HepG2 (cell line): ENCODE measurements around the gene USP34. TPM values are rescaled to one million over a fixed set of nuclear protein-coding genes. Genes with fewer than 3 reads are reported as not detected.
A peak's percentile ranks its signal among the peaks of the same experiment; 100 is the strongest.

Source experiments
- HMG20A ChIP-seq: IDR thresholded peaks from 2 replicates; pipeline ENCODE4 v1.6.1; 2016; ENCODE audit warnings: borderline replicate concordance
- HMGXB4 ChIP-seq, 2 experiments: sonication (generic) in 1 of 2; formaldehyde crosslinking in 1 of 2; IDR thresholded peaks; 2 replicates each; pipeline versions ENCODE4 v1.4.0 to v1.6.1; 2018 to 2020; ENCODE audit warnings: missing genetic modification reagents in 2 of 2, borderline replicate concordance in 1 of 2, low read depth in 1 of 2, mild to moderate bottlenecking in 1 of 2, missing biosample characterization in 1 of 2
- HOXA3 ChIP-seq: sonication (generic); formaldehyde crosslinking; IDR thresholded peaks from 2 replicates; pipeline ENCODE4 v1.5.0; 2020; ENCODE audit warnings: missing genetic modification reagents
- ISL2 ChIP-seq: sonication (generic); formaldehyde crosslinking; IDR thresholded peaks from 2 replicates; pipeline ENCODE4 v1.5.0; 2020; ENCODE audit warnings: missing genetic modification reagents
- MED1 ChIP-seq: sonication (generic); formaldehyde crosslinking; IDR thresholded peaks from 2 replicates; pipeline ENCODE4 v1.4.0; 2020; ENCODE audit warnings: missing genetic modification reagents
- RBAK ChIP-seq: sonication (generic); formaldehyde crosslinking; IDR thresholded peaks from 2 replicates; pipeline ENCODE4 v1.5.1; 2020; ENCODE audit warnings: mild to moderate bottlenecking, missing genetic modification reagents
- REPIN1 ChIP-seq: sonication (generic); formaldehyde crosslinking; IDR thresholded peaks from 2 replicates; pipeline ENCODE4 v1.8.0; 2022; ENCODE audit warnings: missing genetic modification reagents, low read depth, mild to moderate bottlenecking, borderline replicate concordance
- RNF2 ChIP-seq: fragments of 450-650 bp; conservative IDR thresholded peaks from 2 replicates; pipeline ENCODE4 v1.6.1; 2016; ENCODE audit warnings: low read depth
- SMAD3 ChIP-seq: sonication (generic); formaldehyde crosslinking; IDR thresholded peaks from 2 replicates; pipeline ENCODE4 v1.4.0; 2020; ENCODE audit warnings: missing genetic modification reagents
- SRSF9 ChIP-seq: fragments of 200-400 bp; formaldehyde crosslinking; IDR thresholded peaks from 2 replicates; pipeline ENCODE4 v1.6.1; 2018; ENCODE audit warnings: borderline replicate concordance, mild to moderate bottlenecking, low read depth, low read length; ENCODE audit not compliant: insufficient read depth, poor library complexity, severe bottlenecking
- TFDP2 ChIP-seq: sonication (generic); formaldehyde crosslinking; IDR thresholded peaks from 2 replicates; pipeline ENCODE4 v1.4.0; 2020; ENCODE audit warnings: missing genetic modification reagents
- THYN1 ChIP-seq: sonication (generic); formaldehyde crosslinking; IDR thresholded peaks from 2 replicates; pipeline ENCODE4 v1.8.1; 2023; ENCODE audit warnings: low read depth, mild to moderate bottlenecking, moderate library complexity, missing genetic modification reagents, borderline replicate concordance
- TMF1 ChIP-seq: sonication (generic); formaldehyde crosslinking; IDR thresholded peaks from 2 replicates; pipeline ENCODE4 v1.8.1; 2022; ENCODE audit warnings: low read depth, missing genetic modification reagents
- ZBTB21 ChIP-seq: sonication (generic); formaldehyde crosslinking; IDR thresholded peaks from 2 replicates; pipeline ENCODE4 v1.4.0; 2020; ENCODE audit warnings: missing genetic modification reagents
- ZNF446 ChIP-seq: sonication (generic); formaldehyde crosslinking; IDR thresholded peaks from 2 replicates; pipeline ENCODE4 v1.5.0; 2020; ENCODE audit warnings: mild to moderate bottlenecking, missing genetic modification reagents
- ZNF496 ChIP-seq: sonication (generic); formaldehyde crosslinking; IDR thresholded peaks from 2 replicates; pipeline ENCODE4 v1.8.1; 2023; ENCODE audit warnings: mild to moderate bottlenecking, moderate library complexity, missing genetic modification reagents; ENCODE audit not compliant: insufficient replicate concordance
- ZNF556 ChIP-seq: sonication (generic); formaldehyde crosslinking; IDR thresholded peaks from 2 replicates; pipeline ENCODE4 v1.4.0; 2020; ENCODE audit warnings: mild to moderate bottlenecking, missing genetic modification reagents, borderline replicate concordance
- ZNF558 ChIP-seq: sonication (generic); formaldehyde crosslinking; IDR thresholded peaks from 2 replicates; pipeline ENCODE4 v1.9.0; 2022; ENCODE audit warnings: mild to moderate bottlenecking, missing genetic modification reagents, borderline replicate concordance
- ZNF605 ChIP-seq: sonication (generic); formaldehyde crosslinking; IDR thresholded peaks from 2 replicates; pipeline ENCODE4 v1.8.0; 2022; ENCODE audit warnings: mild to moderate bottlenecking, missing genetic modification reagents
- ZNF687 ChIP-seq: sonication (generic); formaldehyde crosslinking; IDR thresholded peaks from 2 replicates; pipeline ENCODE4 v1.5.1; 2020; ENCODE audit warnings: mild to moderate bottlenecking, missing genetic modification reagents, moderate library complexity
- polyA plus RNA-seq, 8 experiments: library from polyadenylated mRNA; depleted of rRNA in 3 of 8; stranded (reverse) in 7 of 8; unstranded in 1 of 8; fragments of >200 nt; fragmentation: Illumina TruSeq in 4 of 8; extraction: Trizol in 4 of 8; gene quantifications; 2 replicates each; pipeline versions ENCODE4 v1.2.1 to v1.2.3, GENCODE V29; 2011 to 2016; ENCODE audit warnings: low read depth in 4 of 8, missing spikeins in 1 of 8, mixed read lengths in 1 of 8; ENCODE audit not compliant: insufficient read depth in 1 of 8
- total RNA-seq, 5 experiments: library from RNA; depleted of rRNA; stranded (reverse); fragments of >200 nt; fragmentation: Illumina TruSeq; extraction: Trizol; gene quantifications; 2 replicates each; pipeline ENCODE4 v1.2.3, GENCODE V29; 2016; ENCODE audit warnings: low read depth in 1 of 5

Gene USP34
- total and polyA plus RNA-seq, 2 of the 13 experiments (the other 11 are each of a cell fraction or from before 2014, with no cell fraction given): 99.2 to 100 TPM

GRCh38 chr2:61177727-61178549 is 292.9 kb downstream of the USP34 start (continued):
- TF ChIP-seq TFDP2 (CRISPR knock-in tag) (0 out of 2 replicates have a peak, but pooled peaks have one; percentile 7), MED1 (no peak), ZNF558 (CRISPR knock-in tag) (peak; percentile 5; the same call in 1 of the 2 replicates), TMF1 (CRISPR knock-in tag) (peak; percentile 24; the same call in 1 of the 2 replicates), ZNF556 (no peak; the same call in 1 of the 2 replicates), SRSF9 (no peak), ZNF605 (CRISPR knock-in tag) (no peak; the same call in 1 of the 2 replicates), RNF2 (no peak), HMGXB4 (CRISPR knock-in tag; IDR thresholded peaks at IDR 0.05; ENCODE audit: borderline replicate concordance in 1 of 2, low read depth in 1 of 2) (no peak), HOXA3 (CRISPR knock-in tag) (peak; percentile 9; the same call in 1 of the 2 replicates), HMG20A (CRISPR knock-in tag) (no peak), ISL2 (0 out of 2 replicates have a peak, but pooled peaks have one; percentile 18), RBAK (CRISPR knock-in tag) (0 out of 2 replicates have a peak, but pooled peaks have one; percentile 46), REPIN1 (CRISPR knock-in tag) (peak; percentile 59; the same call in 1 of the 2 replicates), SMAD3 (CRISPR knock-in tag) (no peak), ZNF687 (CRISPR knock-in tag) (peak; percentile 60), ZBTB21 (CRISPR knock-in tag) (no peak; the same call in 1 of the 2 replicates), ZNF446 (CRISPR knock-in tag) (no peak; the same call in 1 of the 2 replicates), ZNF496 (CRISPR knock-in tag) (no peak), THYN1 (CRISPR knock-in tag) (0 out of 2 replicates have a peak, but pooled peaks have one; percentile 43)
